ENCODE results near the gene ARL4C.

Gene ARL4C

GRCh38 chr2:234453216-234453615 is 43.7 kb downstream of the ARL4C start:
- H3K27me3 Mint-ChIP-seq = no peaks in the 10 kb centered on the region
- H3K36me3 Mint-ChIP-seq = peaks cover under 1 to 3% of the 10 kb centered on the region in 2 donors
- H3K9me3 Mint-ChIP-seq = peaks cover under 1 to 6% of the 10 kb centered on the region in 2 donors
- no peak for DNase-seq
- H3K4me3 Mint-ChIP-seq = peak overlapping the region; percentile 11 to 65
- H3K4me1 Mint-ChIP-seq = peaks cover 30 to 74% of the 10 kb centered on the region in 2 donors
- H3K27ac Mint-ChIP-seq = peak overlapping the region; percentile 70
- peak in 1 of 2 donors; percentile 30 for ATAC-seq (replicated peaks)

DNA sequence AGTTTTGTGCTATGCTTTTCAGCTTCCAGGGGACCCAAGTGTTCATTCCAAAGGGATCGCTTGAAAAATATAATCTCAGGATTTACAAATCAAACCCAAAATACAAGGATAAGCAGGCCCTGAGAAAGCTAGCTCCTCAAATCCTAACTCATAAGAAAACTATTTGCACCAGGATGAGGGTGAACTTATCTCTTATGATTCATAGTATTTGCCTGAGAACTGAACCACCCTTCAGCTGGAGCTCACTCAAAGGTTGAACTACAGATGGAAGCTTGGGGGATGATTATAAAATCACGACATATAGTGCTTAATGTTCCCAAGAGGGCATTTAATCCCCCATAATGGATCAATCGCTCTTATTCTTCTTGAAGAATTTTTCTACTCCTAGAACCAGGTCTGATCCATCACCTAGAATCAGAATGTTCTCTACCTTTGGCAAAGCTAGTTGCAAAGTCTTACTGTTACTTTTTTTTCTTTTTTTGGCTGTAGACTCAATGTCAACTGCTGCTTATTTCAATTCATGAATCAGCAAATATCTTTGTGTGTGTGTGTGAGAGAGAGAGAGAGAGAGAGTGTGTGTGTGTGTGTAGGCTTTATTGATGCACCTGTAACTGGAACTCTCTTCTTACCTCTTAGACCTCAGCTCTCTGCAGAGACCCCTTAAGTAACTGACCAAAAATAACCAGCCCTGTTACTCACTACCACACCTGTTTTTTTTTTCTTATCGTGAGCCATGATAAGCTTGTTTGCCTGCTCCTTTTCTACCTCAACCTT is 44.8 kb downstream of the ARL4C start:
- peak overlapping the region; percentile 70 for H3K27ac Mint-ChIP-seq
- H3K4me1 Mint-ChIP-seq = peaks cover 37 to 86% of the 10 kb centered on the region in 2 donors
- H3K4me3 Mint-ChIP-seq = peak overlapping the region in 1 of 2 donors; percentile 31
- ATAC-seq (replicated peaks) (no peak), DNase-seq (no peak)
- H3K27me3 Mint-ChIP-seq = no peaks in the 10 kb centered on the region
- H3K36me3 Mint-ChIP-seq = no peaks in the 10 kb centered on the region
- peaks cover 0 to 3% of the 10 kb centered on the region in 2 donors for H3K9me3 Mint-ChIP-seq

- peaks cover 42 to 88% of the 10 kb centered on the region in 2 donors for H3K4me1 Mint-ChIP-seq
- peaks cover 0 to 3% of the 10 kb centered on the region in 2 donors for H3K9me3 Mint-ChIP-seq
- ATAC-seq (replicated peaks) (no peak), DNase-seq (no peak)
- H3K4me3 Mint-ChIP-seq = no peak overlapping the region
- no peak overlapping the region for H3K27ac Mint-ChIP-seq
- H3K27me3 Mint-ChIP-seq = no peaks in the 10 kb centered on the region
- peaks cover under 1% of the 10 kb centered on the region in 2 donors for H3K36me3 Mint-ChIP-seq
Measured at GRCh38 chr2:234451242-234451641, 45.6 kb downstream of the ARL4C start.

DNA sequence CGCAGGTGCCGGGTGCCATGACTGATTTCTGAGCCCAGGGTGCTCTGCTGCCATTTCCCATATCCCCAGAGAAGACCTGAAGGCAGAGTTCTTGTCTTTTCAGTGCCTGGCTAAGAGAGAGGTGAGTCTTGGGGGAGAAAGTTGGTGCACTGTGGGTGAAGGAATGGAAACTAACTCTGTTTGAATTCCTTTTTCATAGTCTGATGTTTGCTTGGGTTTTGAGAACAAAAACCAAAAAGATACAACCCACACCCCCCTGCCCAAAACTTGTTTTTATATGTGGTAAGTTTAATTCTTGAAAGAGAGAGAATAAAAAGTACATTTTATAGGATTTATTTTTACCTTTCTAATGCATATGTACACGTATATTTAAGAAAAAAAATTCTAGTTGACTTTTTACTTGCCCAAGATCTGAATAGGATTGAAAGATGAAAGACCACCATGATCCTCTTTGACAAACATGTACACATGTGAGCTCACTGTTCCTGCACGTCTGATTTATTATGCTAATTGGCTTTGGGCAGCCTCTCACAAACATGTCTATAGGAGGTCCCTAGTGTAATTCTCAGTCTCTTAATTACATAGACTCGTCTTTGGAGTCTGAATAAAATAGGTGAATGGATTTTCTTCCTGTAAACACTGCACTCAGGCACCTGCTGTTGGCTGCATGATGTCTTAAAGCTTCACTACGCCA is 46.3 kb downstream of the ARL4C start:
- no peak for ATAC-seq (replicated peaks)
- H3K36me3 Mint-ChIP-seq = peaks cover 3 to 4% of the 10 kb centered on the region in 2 donors
- peaks cover 0 to 3% of the 10 kb centered on the region in 2 donors for H3K9me3 Mint-ChIP-seq

DNA sequence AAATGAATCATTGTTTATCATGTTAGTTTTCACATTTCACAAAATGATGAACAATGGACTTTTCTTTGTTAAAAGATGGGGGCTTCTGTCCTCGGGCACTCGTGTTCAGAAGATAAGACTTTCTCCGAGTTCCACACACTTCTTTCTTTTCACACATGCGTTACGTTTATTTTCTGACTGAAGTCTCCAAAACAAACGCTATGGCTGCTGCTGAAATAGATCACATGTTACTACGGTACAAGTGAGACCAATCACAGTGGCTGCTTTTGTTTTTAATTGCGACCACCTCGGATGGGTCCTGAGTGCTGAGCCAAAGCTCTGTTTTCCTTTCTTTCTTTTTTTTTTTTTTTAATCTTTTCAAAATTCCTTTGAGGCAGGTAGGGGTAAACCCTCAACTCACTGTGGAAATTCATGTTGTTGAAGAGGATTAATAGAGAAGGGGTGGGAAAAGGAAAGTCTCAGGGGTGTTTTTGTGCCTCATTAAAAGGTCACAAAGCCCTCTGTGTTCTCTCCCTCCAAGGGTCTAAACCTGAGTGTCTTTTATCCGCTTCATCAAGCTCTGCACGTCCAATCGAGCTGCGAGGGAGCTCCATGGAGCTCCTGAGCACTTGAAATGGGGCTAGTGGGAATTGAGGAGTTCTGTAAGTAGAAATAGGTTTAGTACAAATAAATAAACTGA is 48.2 kb downstream of the ARL4C start:
- Mint-ChIP-seq H3K27me3 (no peaks in the 10 kb centered on the region), H3K4me1 (peaks cover 48 to 86% of the 10 kb centered on the region in 2 donors), H3K9me3 (peaks cover 0 to 2% of the 10 kb centered on the region in 2 donors), H3K4me3 (no peak overlapping the region), H3K36me3 (peaks cover 4 to 7% of the 10 kb centered on the region in 2 donors), H3K27ac (peak overlapping the region; percentile 65)
- DNase-seq (no peak), ATAC-seq (replicated peaks) (no peak)

More for the DNA sequence above, 46.3 kb downstream of the ARL4C start:
- Mint-ChIP-seq H3K4me1 (peaks cover 41 to 86% of the 10 kb centered on the region in 2 donors), H3K4me3 (no peak overlapping the region), H3K27me3 (no peaks in the 10 kb centered on the region), H3K27ac (peak overlapping the region; percentile 39)
- DNase-seq = no peak

GRCh38 chr2:234447963-234448362 is 48.9 kb downstream of the ARL4C start:
- Mint-ChIP-seq H3K27me3 (no peaks in the 10 kb centered on the region), H3K36me3 (peaks cover 4 to 7% of the 10 kb centered on the region in 2 donors), H3K4me1 (peaks cover 51 to 86% of the 10 kb centered on the region in 2 donors), H3K4me3 (no peak overlapping the region), H3K27ac (peak overlapping the region; percentile 81), H3K9me3 (peaks cover 0 to 2% of the 10 kb centered on the region in 2 donors)
- DNase-seq = no peak
- ATAC-seq (replicated peaks) = no peak

DNA sequence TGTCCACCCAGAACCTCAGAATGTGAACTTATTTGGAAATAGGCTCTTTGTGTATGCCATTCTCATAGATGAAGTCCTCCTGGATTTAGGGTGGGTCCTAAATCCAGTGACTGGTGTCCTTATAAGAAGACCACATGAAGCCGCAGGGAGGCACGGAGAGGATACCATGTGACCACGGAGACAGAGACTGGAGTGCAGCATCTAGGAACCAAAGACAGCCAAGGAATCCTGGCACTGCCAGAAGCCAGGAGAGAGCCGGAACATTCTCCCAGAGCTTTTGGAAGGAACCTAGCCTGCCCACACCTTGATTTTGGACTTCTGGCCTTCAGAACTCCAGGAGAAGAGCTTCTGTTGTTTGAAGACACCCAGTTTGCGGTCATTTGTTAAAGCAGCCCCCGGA is 49.7 kb downstream of the ARL4C start:
- Mint-ChIP-seq H3K36me3 (peaks cover 4 to 7% of the 10 kb centered on the region in 2 donors), H3K27me3 (no peaks in the 10 kb centered on the region), H3K4me3 (no peak overlapping the region), H3K27ac (peak overlapping the region; percentile 99), H3K4me1 (peaks cover 46 to 86% of the 10 kb centered on the region in 2 donors), H3K9me3 (peaks cover 0 to 2% of the 10 kb centered on the region in 2 donors)
- DNase-seq = no peak
- ATAC-seq (replicated peaks) = no peak

- peak overlapping the region; percentile 65 to 69 for H3K4me3 Mint-ChIP-seq
- ATAC-seq (replicated peaks) = peak; percentile 96 to 98
- peaks cover 48 to 86% of the 10 kb centered on the region in 2 donors for H3K4me1 Mint-ChIP-seq
- peak overlapping the region; percentile 99 for H3K27ac Mint-ChIP-seq
- peak; percentile 92 for DNase-seq
- peaks cover 3% of the 10 kb centered on the region in 2 donors for H3K9me3 Mint-ChIP-seq
- H3K36me3 Mint-ChIP-seq = peaks cover 4 to 8% of the 10 kb centered on the region in 2 donors
- H3K27me3 Mint-ChIP-seq = no peaks in the 10 kb centered on the region
Measured at GRCh38 chr2:234446404-234447076, 50.3 kb downstream of the ARL4C start.

GRCh38 chr2:234444893-234445292 is 52.0 kb downstream of the ARL4C start:
- H3K27ac Mint-ChIP-seq = peak overlapping the region; percentile 94
- peaks cover 3 to 7% of the 10 kb centered on the region in 2 donors for H3K9me3 Mint-ChIP-seq
- no peaks in the 10 kb centered on the region for H3K27me3 Mint-ChIP-seq
- ATAC-seq (replicated peaks) (peak; percentile 45 to 52), DNase-seq (peak; percentile 79)
- peak overlapping the region; percentile 44 to 50 for H3K4me3 Mint-ChIP-seq
- H3K4me1 Mint-ChIP-seq = peaks cover 53 to 85% of the 10 kb centered on the region in 2 donors
- peaks cover 8 to 10% of the 10 kb centered on the region in 2 donors for H3K36me3 Mint-ChIP-seq

- Mint-ChIP-seq H3K27me3 (no peaks in the 10 kb centered on the region), H3K27ac (peak overlapping the region; percentile 83), H3K36me3 (peaks cover 8 to 10% of the 10 kb centered on the region in 2 donors), H3K4me1 (peaks cover 57 to 90% of the 10 kb centered on the region in 2 donors), H3K4me3 (no peak overlapping the region), H3K9me3 (peaks cover 3 to 7% of the 10 kb centered on the region in 2 donors)
- no peak for DNase-seq
- ATAC-seq (replicated peaks) = no peak
Measured at GRCh38 chr2:234444242-234444730, 52.6 kb downstream of the ARL4C start.
